Sigmoid colon (tissue), 4 donors: ENCODE data around the gene TEX264.

Experiments used
- POLR2A ChIP-seq, 2 donors: fragments of 450-650 bp; IDR thresholded peaks; one replicate each; pipeline ENCODE4 v1.6.1; 2016; ENCODE audit warnings: antibody characterized with exemption in 2 of 2, mild to moderate bottlenecking in 2 of 2, moderate library complexity in 2 of 2
- POLR2AphosphoS5 ChIP-seq, 4 donors: sonication (generic); formaldehyde crosslinking; IDR thresholded peaks; one replicate each; pipeline ENCODE4 v1.6.1; 2017; ENCODE audit warnings: antibody characterized with exemption in 4 of 4
- TF ChIP-seq, protein P1 (sequence below), 4 experiments: fragments of 450-650 bp in 3 of 4; fragments of 200-600 bp in 1 of 4; IDR thresholded peaks; one replicate each; pipeline ENCODE4 v1.5.1; 2016 to 2019; ENCODE audit warnings: antibody characterized with exemption in 4 of 4, mild to moderate bottlenecking in 3 of 4, moderate library complexity in 2 of 4

DNA sequence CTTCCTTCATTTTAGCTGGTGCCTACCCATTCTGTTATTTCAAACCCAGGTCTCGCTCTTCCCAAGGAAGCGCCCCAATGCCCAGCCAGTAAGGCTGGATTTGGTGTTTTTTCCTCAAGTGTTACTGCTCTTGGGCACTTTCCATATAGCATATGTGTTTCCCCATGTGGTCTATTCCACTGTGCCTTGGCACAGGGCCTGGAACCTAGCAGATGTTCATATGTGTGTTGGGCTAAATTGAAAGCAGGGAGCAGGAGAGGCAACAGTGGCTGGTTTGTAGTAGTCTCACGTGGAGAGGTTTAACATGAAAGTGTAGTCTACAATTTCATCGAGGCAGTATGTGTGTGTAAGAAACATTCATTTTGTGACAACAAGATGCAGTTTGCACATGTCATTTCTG, 48.2 kb upstream of the TEX264 start:
- TF ChIP-seq, protein P1, sequence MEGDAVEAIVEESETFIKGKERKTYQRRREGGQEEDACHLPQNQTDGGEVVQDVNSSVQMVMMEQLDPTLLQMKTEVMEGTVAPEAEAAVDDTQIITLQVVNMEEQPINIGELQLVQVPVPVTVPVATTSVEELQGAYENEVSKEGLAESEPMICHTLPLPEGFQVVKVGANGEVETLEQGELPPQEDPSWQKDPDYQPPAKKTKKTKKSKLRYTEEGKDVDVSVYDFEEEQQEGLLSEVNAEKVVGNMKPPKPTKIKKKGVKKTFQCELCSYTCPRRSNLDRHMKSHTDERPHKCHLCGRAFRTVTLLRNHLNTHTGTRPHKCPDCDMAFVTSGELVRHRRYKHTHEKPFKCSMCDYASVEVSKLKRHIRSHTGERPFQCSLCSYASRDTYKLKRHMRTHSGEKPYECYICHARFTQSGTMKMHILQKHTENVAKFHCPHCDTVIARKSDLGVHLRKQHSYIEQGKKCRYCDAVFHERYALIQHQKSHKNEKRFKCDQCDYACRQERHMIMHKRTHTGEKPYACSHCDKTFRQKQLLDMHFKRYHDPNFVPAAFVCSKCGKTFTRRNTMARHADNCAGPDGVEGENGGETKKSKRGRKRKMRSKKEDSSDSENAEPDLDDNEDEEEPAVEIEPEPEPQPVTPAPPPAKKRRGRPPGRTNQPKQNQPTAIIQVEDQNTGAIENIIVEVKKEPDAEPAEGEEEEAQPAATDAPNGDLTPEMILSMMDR (IDR thresholded peaks at IDR 0.05): no peak
- no peak for TF ChIP-seq POLR2AphosphoS5 (IDR thresholded peaks at IDR 0.05)
- no peak for TF ChIP-seq POLR2A (IDR thresholded peaks at IDR 0.05)
